Choroid plexus epithelial cell (primary cell): ENCODE measurements around the gene COL26A1.
"Not testable (repeated sequence)": the region's sequence is repeated elsewhere in the genome, so short reads cannot be mapped to it uniquely, and the experiment has no call there.

Experiments used
- DNase-seq: peaks from one replicate; pipeline ENCODE4 v3.0.0-alpha.2; 2010; ENCODE audit warnings: low read depth
- H3K4me3 ChIP-seq: 2 replicates; pipeline ENCODE4 v1.5.1; 2011; ENCODE audit warnings: low read depth, mild to moderate bottlenecking, control low read depth, low read length, moderate library complexity
- TF ChIP-seq, protein P1 (sequence below): conservative IDR thresholded peaks from 2 replicates; pipeline ENCODE4 v1.5.1; 2011; ENCODE audit warnings: low read depth, mild to moderate bottlenecking, control low read depth, inconsistent platforms, low read length, moderate library complexity

The COL26A1 gene

DNA sequence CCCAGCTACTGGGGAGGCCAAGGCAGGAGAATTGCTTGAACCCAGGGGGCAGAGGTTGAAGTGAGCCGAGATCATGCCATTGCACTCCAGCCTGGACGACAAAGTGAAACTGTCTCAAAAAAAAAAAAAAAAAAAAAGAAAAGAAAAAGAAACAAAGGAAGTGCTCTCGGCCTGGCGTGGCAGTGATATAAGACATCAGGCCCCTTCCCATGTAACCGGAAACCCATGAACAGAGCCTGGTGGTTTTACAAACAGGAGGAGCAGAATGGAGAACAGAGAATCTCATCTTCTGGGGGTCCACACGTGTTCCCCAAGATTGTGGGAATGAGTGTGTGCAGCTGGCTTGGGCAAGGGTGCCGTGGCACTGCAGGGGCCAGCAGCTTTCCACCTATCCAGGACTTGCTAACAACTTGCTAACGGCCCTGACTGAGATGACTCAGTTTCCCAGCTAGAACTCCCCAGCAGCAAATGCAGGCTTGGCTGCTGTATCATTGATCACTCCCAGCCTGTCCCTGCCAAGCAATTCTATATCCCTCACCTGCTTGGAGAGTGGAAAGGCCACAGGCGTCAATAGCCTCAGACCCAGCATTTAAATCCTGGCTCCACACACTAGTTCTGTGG, 103.0 kb downstream of the COL26A1 start:
- TF ChIP-seq, protein P1, sequence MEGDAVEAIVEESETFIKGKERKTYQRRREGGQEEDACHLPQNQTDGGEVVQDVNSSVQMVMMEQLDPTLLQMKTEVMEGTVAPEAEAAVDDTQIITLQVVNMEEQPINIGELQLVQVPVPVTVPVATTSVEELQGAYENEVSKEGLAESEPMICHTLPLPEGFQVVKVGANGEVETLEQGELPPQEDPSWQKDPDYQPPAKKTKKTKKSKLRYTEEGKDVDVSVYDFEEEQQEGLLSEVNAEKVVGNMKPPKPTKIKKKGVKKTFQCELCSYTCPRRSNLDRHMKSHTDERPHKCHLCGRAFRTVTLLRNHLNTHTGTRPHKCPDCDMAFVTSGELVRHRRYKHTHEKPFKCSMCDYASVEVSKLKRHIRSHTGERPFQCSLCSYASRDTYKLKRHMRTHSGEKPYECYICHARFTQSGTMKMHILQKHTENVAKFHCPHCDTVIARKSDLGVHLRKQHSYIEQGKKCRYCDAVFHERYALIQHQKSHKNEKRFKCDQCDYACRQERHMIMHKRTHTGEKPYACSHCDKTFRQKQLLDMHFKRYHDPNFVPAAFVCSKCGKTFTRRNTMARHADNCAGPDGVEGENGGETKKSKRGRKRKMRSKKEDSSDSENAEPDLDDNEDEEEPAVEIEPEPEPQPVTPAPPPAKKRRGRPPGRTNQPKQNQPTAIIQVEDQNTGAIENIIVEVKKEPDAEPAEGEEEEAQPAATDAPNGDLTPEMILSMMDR = no peak
- no peak for DNase-seq
- no peak overlapping the region for H3K4me3 ChIP-seq

DNA sequence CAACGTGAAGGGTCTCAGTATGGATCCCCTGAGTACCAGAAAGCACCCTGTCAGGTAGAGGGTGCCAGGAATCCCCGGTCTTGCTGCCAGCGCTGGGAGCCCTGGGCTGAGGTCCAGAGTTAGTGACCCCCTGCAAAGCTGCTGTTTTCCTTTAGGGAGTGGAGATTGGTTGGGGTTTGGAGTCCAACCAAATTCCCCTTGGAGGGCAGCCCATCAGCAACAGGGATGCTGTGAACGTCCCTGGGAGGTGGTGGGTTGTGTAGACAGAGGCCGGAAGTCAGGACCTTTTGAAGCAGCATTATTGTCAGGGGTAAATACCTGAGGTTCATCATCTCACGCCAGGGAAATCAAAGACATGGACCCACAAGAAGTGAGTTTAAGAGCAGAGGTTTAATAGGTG, 104.2 kb downstream of the COL26A1 start:
- no peak overlapping the region for H3K4me3 ChIP-seq
- TF ChIP-seq, protein P1 = no peak
- DNase-seq = peak; percentile 37

DNA sequence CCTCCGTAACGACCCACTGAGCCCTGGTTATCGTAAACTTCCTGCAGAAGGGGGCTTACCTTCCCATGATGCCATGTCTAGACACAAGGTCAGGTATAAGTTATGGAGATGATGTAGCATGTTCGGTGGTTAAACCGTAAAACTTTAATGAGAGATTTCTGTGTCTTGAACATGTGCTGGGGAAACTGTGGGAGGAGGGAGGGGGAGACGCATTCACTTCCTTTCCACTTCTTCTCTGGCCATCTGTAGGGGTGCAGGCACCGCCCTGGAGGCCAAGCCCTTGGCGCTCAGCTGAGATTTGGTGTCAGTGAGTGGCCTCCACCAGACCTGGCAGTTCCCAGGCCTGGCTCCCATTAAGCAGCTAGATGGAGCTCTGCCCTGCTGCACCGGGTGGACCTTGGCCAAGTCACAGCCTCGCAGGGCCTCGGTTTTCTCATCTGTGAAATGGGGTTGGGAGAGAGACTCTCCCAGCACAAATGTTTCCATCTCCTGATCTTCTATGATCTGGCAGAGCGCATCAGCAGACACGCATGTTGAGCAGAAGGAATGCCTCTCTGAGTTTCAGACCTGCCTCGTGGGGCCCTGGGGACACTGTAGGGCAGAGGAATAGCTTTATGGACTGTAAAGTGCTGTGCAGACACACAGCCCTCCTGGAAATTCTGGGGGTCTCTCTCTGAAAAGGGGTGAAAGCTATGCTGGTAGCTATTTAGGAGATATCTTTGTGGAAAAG, 106.0 kb downstream of the COL26A1 start:
- no peak overlapping the region for H3K4me3 ChIP-seq
- DNase-seq = no peak
- TF ChIP-seq, protein P1 = no peak

DNA sequence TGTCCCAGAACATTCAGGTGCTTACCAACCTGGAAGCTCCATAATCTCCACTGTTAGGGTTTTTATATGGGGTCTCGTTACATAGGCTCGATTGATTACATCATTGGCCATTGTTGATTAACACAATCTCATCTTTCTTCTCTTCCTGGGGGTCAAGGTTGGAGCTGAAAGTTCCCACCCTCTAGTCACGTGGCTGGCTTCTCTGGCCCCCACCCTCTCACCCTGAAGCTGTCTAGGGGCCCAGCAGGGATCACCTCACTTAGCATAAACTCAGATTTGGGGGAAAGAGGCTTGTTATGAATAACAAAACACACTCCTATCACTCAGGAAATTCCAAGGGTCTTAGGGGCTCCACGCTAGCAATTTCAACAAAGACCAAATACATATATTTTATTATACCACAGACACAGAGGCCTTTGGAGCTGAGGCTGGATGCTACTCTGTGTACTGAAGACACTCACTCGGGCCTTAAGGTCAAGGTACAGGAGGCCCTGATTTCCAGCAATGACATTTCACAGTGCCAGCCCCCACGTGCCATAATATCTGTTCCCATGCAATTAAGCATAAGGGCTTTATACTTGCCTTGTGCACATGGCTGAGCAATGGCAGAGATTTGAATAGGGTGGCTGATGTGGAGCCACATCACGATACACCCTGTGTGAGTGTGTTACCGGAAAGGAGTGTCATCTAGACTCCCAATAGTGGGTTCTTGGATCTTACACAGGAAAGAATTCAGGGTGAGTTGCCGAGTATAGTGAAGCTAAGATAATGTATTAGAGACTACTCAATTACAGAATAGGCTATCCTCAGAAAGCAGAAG, 108.2 kb downstream of the COL26A1 start:
- H3K4me3 ChIP-seq = no peak overlapping the region
- TF ChIP-seq, protein P1 = no peak

DNA sequence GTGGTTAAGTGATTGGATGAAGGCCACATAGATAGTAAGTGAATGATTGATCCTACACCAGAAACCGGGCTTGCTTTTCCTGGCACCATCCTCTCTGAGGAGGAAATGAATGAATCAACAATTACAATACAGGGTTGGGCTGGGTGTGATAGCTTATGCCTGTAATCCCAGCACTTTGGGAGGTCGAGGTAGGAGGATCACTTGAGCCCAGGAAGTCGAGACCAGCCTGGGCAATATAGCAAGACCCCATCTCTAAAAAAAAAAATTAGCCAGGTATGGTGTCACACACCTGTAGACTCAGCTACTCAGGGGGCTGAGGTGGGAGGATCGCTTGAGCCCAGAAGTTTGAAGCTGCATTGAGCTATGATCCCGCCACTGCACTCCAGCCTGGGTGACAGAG, 111.5 kb downstream of the COL26A1 start:
- no peak overlapping the region for H3K4me3 ChIP-seq
- DNase-seq = no peak
- TF ChIP-seq, protein P1 = no peak

More for the DNA sequence above, 108.2 kb downstream of the COL26A1 start:
- DNase-seq = no peak

DNA sequence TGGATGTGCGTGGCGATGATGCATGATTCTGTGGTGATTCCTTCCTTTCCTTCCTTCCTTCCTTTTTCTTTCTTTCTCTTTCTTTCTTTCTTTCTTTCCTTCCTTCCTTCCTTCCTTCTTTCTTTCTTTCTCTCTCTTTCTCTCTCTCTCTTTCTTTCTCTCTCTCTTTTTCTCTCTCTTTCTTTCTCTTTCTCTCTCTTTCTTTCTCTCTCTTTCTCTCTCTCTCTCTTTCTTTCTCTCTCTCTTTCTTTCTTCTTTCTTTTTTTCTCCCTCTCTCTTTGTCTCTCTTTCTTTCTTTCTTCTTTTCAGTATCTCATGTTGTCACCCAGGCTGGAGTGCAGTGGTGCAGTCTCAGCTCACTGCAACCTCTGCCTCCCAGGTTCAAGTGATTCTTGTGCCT, 113.0 kb downstream of the COL26A1 start:
- H3K4me3 ChIP-seq, DNase-seq: not testable (repeated sequence)

DNA sequence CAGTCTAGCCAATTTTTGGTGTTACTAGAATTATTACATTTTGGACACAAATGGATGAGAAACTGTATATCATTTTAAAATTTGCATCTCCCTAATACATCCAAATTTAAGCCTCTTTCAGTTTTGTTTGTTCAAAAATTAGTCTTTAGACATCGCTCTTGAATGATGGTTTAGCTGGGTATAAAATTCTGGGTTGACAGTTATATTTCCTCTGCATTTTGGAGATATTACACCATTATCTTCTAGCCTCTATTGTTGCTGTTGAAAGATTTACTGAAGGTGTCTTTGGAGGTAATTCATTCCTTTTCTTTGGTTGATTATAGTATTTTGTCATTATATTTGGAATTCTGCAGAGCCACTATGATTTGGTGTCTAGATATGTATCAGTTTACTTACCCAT, 116.5 kb downstream of the COL26A1 start:
- no peak for DNase-seq

DNA sequence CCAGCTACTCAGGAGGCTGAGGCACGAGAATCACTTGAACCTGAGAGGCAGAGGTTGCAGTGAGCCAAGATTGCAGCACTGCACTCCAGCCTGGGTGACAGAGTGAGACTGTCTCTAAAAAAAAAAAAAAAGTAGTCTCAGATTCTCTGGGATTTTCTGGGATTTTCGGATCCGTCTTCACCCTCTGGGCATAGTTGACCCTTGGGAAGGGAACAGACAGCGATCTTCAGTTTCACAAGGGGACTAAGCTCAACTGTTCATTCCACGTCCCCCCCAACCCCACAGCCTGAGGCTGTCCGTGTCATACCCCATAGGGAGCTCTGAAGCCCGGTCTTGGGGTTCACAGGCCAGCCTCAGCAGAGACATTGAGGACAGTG, 123.4 kb downstream of the COL26A1 start:
- DNase-seq, H3K4me3 ChIP-seq: not testable (repeated sequence)

More for the DNA sequence above, 116.5 kb downstream of the COL26A1 start:
- TF ChIP-seq, protein P1 = no peak
- H3K4me3 ChIP-seq = no peak overlapping the region
